GM12892 (cell line): ENCODE results near the gene PTX3.

Experiments used
- DNase-seq: peaks from one replicate; pipeline ENCODE4 v3.0.0; 2011; ENCODE audit not compliant: insufficient read length
- FAIRE-seq: peaks from 2 replicates; lab custom pipeline; 2011; peaks lifted over from hg19 to GRCh38; lab: Jason Lieb, UNC
- POLR2A ChIP-seq: IDR thresholded peaks from 2 replicates; pipeline ENCODE4 v1.6.1; 2011; ENCODE audit warnings: low read depth, low read length, control low read depth
- POLR2AphosphoS5 ChIP-seq: IDR thresholded peaks from 2 replicates; pipeline ENCODE4 v1.6.1; 2011; ENCODE audit warnings: low read depth, low read length, control low read depth
- TAF1 ChIP-seq: IDR thresholded peaks from 2 replicates; pipeline ENCODE4 v1.6.1; 2011; ENCODE audit warnings: low read depth, mild to moderate bottlenecking, control low read depth, low read length, borderline replicate concordance

The PTX3 gene

DNA sequence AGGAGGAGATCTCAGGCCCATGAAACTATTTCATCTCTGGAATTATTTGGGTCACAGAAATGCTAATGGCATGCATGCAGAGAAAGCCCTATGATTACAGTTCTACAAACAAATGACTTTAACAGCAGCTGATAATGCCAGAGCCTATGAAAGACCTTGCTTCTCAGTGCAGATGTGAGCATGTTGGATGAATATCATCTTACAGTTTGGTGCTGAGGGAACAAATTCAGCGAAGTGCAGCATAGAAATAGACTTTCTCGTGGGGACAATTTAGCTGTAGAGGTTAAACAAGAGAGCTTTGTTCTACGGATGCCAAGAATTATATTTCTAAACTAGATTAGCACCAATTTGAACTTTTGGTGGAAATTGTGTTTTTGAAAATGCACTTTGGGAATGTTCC lies 27.7 kb downstream of the PTX3 start:
- FAIRE-seq, result no peak

GRCh38 chr3:157465741-157466140 lies 29.1 kb downstream of the PTX3 start:
- FAIRE-seq (no peak), DNase-seq (no peak)
- TF ChIP-seq TAF1, result no peak
- TF ChIP-seq POLR2A, result no peak
- no peak for TF ChIP-seq POLR2AphosphoS5

More for the DNA sequence above, 27.7 kb downstream of the PTX3 start:
- TF ChIP-seq POLR2A (no peak), TAF1 (no peak), POLR2AphosphoS5 (no peak)
- DNase-seq, result no peak

DNA sequence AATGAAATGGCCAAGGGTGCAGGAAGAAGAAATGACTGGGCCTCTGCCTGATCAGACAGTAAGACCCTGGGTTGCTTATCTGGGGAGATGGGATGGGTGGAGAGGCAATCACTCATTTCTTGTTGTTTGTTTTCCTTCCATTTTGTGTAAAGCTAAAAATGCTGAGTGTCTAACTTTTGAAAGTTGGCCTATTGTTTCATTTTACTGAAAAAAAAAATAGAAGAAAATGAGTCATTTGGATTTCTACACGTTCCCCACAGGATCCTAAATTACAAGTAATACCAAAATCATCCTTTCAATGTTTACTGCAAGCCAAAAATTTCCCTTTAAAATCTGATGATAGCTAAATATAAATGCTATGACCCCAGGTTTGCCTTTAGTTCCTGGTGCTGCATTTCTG lies 30.6 kb downstream of the PTX3 start:
- no peak for DNase-seq
- TF ChIP-seq POLR2A (no peak), TAF1 (no peak), POLR2AphosphoS5 (no peak)
- FAIRE-seq, result no peak

- FAIRE-seq, result no peak
- TF ChIP-seq TAF1 (no peak), POLR2A (no peak), POLR2AphosphoS5 (no peak)
- no peak for DNase-seq
Observed at GRCh38 chr3:157469561-157470294, 33.1 kb downstream of the PTX3 start.

- TF ChIP-seq POLR2AphosphoS5 (no peak), TAF1 (no peak), POLR2A (no peak)
- DNase-seq (no peak), FAIRE-seq (no peak)
Observed at GRCh38 chr3:157471064-157471463, 34.4 kb downstream of the PTX3 start.

DNA sequence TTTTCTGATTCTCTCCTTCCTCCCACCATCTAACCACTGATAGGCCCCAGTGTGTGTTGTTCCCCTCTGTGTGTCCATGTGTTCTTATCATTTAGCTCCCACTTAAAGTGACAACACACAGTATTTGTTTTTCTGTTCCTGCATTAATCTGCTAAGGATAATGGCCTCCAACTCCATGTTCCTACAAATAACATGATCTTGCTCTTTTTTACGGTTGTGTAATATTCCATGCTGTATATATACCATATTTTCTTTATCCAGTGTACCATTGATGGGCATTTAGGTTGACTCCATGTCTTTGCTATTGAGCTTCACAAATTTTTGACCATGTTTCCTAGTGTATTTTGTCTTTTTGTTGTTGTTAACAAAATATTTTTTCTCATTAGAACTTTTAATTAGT lies 36.0 kb downstream of the PTX3 start:
- TF ChIP-seq POLR2A (no peak), TAF1 (no peak), POLR2AphosphoS5 (no peak)
- FAIRE-seq, result no peak

DNA sequence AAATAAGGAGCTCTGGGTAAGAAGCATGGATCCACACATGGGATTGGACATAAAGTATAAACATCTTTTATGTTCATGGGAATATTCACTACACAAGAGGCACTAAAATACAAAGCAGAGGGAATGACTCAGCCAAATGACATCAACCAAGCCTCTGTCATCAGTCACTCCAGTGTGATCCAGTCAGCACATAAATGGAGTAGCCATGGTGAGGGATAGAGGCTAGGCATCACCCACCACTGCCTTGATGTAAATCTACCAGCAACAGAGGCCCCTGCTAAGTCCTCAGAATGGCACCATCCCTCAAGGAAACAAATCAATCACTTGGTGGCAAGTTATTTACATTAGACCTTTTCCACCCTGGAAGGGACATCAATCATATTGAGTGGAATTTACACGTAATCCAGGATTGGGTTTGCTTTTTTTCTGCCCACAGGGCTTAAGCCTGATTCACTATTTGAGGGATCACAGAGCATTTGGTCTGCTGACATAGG lies 39.3 kb downstream of the PTX3 start:
- no peak for TF ChIP-seq POLR2AphosphoS5
- no peak for DNase-seq
- FAIRE-seq, result no peak

More for the DNA sequence above, 36.0 kb downstream of the PTX3 start:
- no peak for DNase-seq

GRCh38 chr3:157477441-157477840 lies 40.8 kb downstream of the PTX3 start:
- TF ChIP-seq POLR2A (no peak), TAF1 (no peak), POLR2AphosphoS5 (no peak)
- FAIRE-seq (no peak), DNase-seq (no peak)

DNA sequence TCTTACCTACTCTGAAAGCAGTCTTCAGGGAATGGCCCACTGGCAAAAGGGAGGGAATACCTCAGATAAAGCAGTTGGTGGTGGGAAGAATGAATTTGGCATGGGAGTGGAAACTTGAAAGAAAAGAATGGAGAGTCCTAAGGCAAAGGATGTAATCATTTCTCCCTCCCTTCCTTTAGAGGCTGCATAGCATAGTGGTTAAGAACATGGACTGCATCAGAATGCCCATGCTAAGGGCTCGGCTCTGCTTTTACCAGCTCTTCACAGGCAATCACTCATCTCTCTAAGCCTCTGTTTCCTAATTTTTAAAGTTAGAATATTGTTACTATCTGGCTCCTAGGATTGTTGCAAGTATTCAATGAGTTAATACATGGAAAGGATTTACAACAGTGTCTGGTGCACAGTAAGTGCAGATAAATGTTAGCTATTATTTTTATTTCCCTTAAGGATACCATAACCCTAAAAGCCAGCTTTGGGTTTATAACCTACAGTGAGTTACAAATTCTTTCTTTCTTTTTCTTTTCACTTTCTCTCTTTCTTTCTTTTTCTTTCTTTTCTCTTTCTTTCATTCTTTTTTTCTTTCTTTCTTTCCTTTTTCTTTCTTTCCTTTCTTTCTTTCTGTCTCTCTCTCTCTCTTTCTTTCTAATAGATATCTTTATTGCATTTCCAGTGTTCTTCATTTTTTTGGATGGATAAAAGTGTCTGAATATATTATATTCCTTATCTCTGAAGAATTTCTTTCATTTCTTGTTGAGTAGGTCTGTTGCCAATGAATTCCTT lies 43.0 kb downstream of the PTX3 start:
- TF ChIP-seq TAF1, result no peak
- no peak for TF ChIP-seq POLR2AphosphoS5
- TF ChIP-seq POLR2A, result no peak
- FAIRE-seq, result no peak

GRCh38 chr3:157487339-157487738 lies 50.7 kb downstream of the PTX3 start:
- DNase-seq (no peak), FAIRE-seq (no peak)
- TF ChIP-seq POLR2AphosphoS5 (no peak), POLR2A (no peak), TAF1 (no peak)

More for the DNA sequence above, 43.0 kb downstream of the PTX3 start:
- no peak for DNase-seq

GRCh38 chr3:157488144-157488543 lies 51.5 kb downstream of the PTX3 start:
- no peak for TF ChIP-seq POLR2AphosphoS5
- no peak for TF ChIP-seq TAF1
- no peak for TF ChIP-seq POLR2A
- no peak for FAIRE-seq

DNA sequence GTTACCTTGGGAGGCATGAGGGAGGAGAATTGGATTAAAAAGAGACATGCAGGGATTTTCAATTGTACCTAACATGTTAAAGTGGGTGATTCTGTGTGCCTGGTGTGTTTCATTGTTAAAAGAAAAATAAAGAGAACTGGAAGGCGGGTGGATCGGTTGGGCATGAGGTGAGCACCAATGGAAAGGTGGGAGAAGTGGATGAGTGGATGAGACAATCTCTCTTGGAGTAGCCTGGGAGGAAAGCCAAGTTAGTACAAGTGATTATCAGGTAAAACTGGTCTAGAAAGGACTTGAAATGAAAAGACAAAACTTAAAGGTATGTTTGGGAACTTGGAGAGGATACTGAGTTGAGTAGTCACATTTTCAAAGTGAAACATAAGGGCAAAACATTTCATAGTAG lies 54.5 kb downstream of the PTX3 start:
- DNase-seq (no peak), FAIRE-seq (no peak)
- TF ChIP-seq TAF1, result no peak
- TF ChIP-seq POLR2AphosphoS5, result no peak
- TF ChIP-seq POLR2A, result no peak

More at GRCh38 chr3:157488144-157488543, 51.5 kb downstream of the PTX3 start:
- DNase-seq, result no peak
